Neural progenitor cell (in vitro differentiated cells): ENCODE data around the gene ULBP2. TPM values are rescaled to one million over a fixed set of nuclear protein-coding genes. Genes with fewer than 3 reads are reported as not detected.

Source experiments
- DNase-seq: peaks from one replicate; pipeline ENCODE4 v3.0.0-alpha.2; 2016; ENCODE audit warnings: low spot score
- H2AFZ ChIP-seq: fragments of 200-600 bp; sonication (generic); replicated peaks from 2 replicates; pipeline ENCODE4 v1.6.1; 2016; ENCODE audit warnings: antibody characterized with exemption
- H3F3A ChIP-seq: fragments of 200-600 bp; sonication (generic); 2 replicates; pipeline ENCODE4 v1.6.1; 2016; ENCODE audit warnings: antibody characterized with exemption, low read depth
- H3K27ac ChIP-seq: fragments of 200-600 bp; sonication (generic); 2 replicates; pipeline ENCODE4 v1.5.1; 2016; ENCODE audit warnings: mild to moderate bottlenecking
- H3K27me3 ChIP-seq: fragments of 200-600 bp; sonication (generic); 2 replicates; pipeline ENCODE4 v1.6.1; 2016; ENCODE audit warnings: mild to moderate bottlenecking, moderate library complexity
- H3K36me3 ChIP-seq: fragments of 200-600 bp; sonication (generic); 2 replicates; pipeline ENCODE4 v1.5.1; 2016
- H3K4me1 ChIP-seq: fragments of 200-600 bp; sonication (generic); 2 replicates; pipeline ENCODE4 v1.6.1; 2016; ENCODE audit warnings: mixed run types
- H3K4me2 ChIP-seq: fragments of 200-600 bp; sonication (generic); 2 replicates; pipeline ENCODE4 v1.6.1; 2016
- H3K4me3 ChIP-seq: fragments of 200-600 bp; sonication (generic); 2 replicates; pipeline ENCODE4 v1.5.1; 2016
- H3K79me2 ChIP-seq: fragments of 200-600 bp; sonication (generic); 2 replicates; pipeline ENCODE4 v1.6.1; 2016; ENCODE audit warnings: low read depth
- H3K9ac ChIP-seq: fragments of 200-600 bp; sonication (generic); 2 replicates; pipeline ENCODE4 v1.6.1; 2016
- H3K9me3 ChIP-seq: fragments of 200-600 bp; sonication (generic); 2 replicates; pipeline ENCODE4 v1.5.1; 2016; ENCODE audit warnings: low read depth
- H4K20me1 ChIP-seq: fragments of 200-600 bp; sonication (generic); 2 replicates; pipeline ENCODE4 v1.6.1; 2016; ENCODE audit warnings: low read depth
- H3K27ac Mint-ChIP-seq: 3 replicates; pipeline ENCODE4 v1.8.0; 2021; ENCODE audit warnings: mixed read lengths
- H3K27me3 Mint-ChIP-seq: 2 replicates; pipeline ENCODE4 v1.8.0; 2022; ENCODE audit warnings: low read depth, mild to moderate bottlenecking, inconsistent platforms, moderate library complexity, mixed read lengths; ENCODE audit not compliant: insufficient read depth
- H3K36me3 Mint-ChIP-seq: 3 replicates; pipeline ENCODE4 v1.8.0; 2021; ENCODE audit warnings: mixed read lengths
- H3K4me1 Mint-ChIP-seq: 3 replicates; pipeline ENCODE4 v1.8.0; 2021; ENCODE audit warnings: mixed read lengths
- H3K4me3 Mint-ChIP-seq: 3 replicates; pipeline ENCODE4 v1.8.0; 2021; ENCODE audit warnings: mild to moderate bottlenecking, moderate library complexity, mixed read lengths
- H3K9me3 Mint-ChIP-seq: 3 replicates; pipeline ENCODE4 v1.8.0; 2020; ENCODE audit warnings: mixed read lengths
- EZH2 ChIP-seq: fragments of 200-600 bp; sonication (generic); IDR thresholded peaks from 2 replicates; pipeline ENCODE4 v1.6.1; 2017; ENCODE audit warnings: antibody characterized with exemption, mild to moderate bottlenecking, moderate library complexity
- EZH2phosphoT487 ChIP-seq: fragments of 200-600 bp; sonication (generic); IDR thresholded peaks from 2 replicates; pipeline ENCODE4 v1.6.1; 2017; ENCODE audit warnings: antibody characterized with exemption
- total RNA-seq: library from RNA; depleted of rRNA; stranded (reverse); fragments of >200 nt; gene quantifications from 2 replicates; pipeline ENCODE4 v1.2.3, GENCODE V29; 2015; ENCODE audit warnings: low replicate concordance
- TF ChIP-seq, protein P1 (sequence below): fragments of 200-600 bp; sonication (generic); IDR thresholded peaks from 2 replicates; pipeline ENCODE4 v1.5.1; 2017; ENCODE audit warnings: antibody characterized with exemption, mild to moderate bottlenecking

ULBP2 gene
- total RNA-seq, 1 donor from 2014 or later, result not detected

DNA sequence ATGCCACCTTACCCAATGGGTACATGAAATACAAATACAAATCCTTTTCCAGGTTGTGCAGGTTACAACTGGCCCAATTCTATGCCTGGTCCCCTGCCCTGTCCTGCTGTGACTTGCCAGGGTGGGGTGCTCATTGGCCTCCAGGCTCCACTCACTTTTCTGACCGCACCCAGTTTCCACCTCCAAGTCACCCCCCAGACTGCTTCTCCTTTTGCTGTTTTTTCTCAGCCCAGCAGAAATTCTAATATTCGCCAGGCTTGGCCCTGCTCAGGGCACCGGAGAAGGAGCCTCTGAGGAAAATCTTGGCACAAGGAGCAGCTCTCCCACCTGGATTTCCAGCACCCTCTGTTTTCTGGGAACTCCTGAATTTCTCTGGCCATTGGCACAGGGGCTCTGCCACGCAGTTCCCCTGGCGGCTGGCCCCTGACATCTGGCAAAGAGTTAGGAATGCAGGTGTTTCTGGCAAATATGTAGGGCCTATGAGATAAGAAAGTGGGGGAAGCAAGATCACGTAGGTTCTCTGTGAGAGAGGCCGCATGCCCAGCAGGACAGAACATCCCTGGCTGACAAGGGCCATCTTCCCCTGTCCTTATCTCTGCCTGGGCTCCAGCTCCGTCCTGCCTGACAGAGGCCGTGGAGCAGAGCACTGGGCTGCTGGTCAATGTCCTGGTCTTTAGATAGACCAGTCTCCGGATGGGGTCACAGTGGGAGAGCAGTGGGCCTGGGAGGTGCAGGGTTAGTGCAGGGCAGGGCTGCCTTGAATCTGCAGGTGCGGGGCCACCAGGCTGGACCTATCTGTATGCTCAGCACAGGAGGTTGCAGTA lies 41.0 kb upstream of the ULBP2 start:
- no peaks in the 10 kb centered on the region for H3K9me3 Mint-ChIP-seq
- Histone ChIP-seq H3K9me3 (no peaks in the 10 kb centered on the region), H3K4me2 (no peak overlapping the region), H3K79me2 (no peaks in the 10 kb centered on the region), H3K4me3 (no peak overlapping the region), H4K20me1 (no peaks in the 10 kb centered on the region), H3F3A (no peaks in the 10 kb centered on the region), H3K27ac (no peak overlapping the region), H3K9ac (no peak overlapping the region), H3K36me3 (no peaks in the 10 kb centered on the region), H3K4me1 (no peaks in the 10 kb centered on the region), H3K27me3 (no peaks in the 10 kb centered on the region), H2AFZ (no peak overlapping the region)
- H3K27me3 Mint-ChIP-seq, result peaks cover 8% of the 10 kb centered on the region
- no peak for TF ChIP-seq EZH2phosphoT487
- TF ChIP-seq EZH2, result no peak
- TF ChIP-seq, protein P1, sequence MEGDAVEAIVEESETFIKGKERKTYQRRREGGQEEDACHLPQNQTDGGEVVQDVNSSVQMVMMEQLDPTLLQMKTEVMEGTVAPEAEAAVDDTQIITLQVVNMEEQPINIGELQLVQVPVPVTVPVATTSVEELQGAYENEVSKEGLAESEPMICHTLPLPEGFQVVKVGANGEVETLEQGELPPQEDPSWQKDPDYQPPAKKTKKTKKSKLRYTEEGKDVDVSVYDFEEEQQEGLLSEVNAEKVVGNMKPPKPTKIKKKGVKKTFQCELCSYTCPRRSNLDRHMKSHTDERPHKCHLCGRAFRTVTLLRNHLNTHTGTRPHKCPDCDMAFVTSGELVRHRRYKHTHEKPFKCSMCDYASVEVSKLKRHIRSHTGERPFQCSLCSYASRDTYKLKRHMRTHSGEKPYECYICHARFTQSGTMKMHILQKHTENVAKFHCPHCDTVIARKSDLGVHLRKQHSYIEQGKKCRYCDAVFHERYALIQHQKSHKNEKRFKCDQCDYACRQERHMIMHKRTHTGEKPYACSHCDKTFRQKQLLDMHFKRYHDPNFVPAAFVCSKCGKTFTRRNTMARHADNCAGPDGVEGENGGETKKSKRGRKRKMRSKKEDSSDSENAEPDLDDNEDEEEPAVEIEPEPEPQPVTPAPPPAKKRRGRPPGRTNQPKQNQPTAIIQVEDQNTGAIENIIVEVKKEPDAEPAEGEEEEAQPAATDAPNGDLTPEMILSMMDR, result no peak
- no peaks in the 10 kb centered on the region for H3K4me1 Mint-ChIP-seq
- H3K27ac Mint-ChIP-seq, result no peak overlapping the region
- H3K36me3 Mint-ChIP-seq, result no peaks in the 10 kb centered on the region
- no peak overlapping the region for H3K4me3 Mint-ChIP-seq
- no peak for DNase-seq

- Histone ChIP-seq H3K4me2 (no peak overlapping the region), H2AFZ (no peak overlapping the region), H3K4me3 (no peak overlapping the region), H3K9ac (no peak overlapping the region), H3K79me2 (no peaks in the 10 kb centered on the region), H3K4me1 (no peaks in the 10 kb centered on the region), H3K9me3 (no peaks in the 10 kb centered on the region), H4K20me1 (no peaks in the 10 kb centered on the region), H3K36me3 (no peaks in the 10 kb centered on the region), H3K27ac (no peak overlapping the region), H3F3A (no peaks in the 10 kb centered on the region), H3K27me3 (no peaks in the 10 kb centered on the region)
- no peaks in the 10 kb centered on the region for H3K36me3 Mint-ChIP-seq
- DNase-seq, result no peak
- no peaks in the 10 kb centered on the region for H3K4me1 Mint-ChIP-seq
- peaks cover 8% of the 10 kb centered on the region for H3K27me3 Mint-ChIP-seq
- TF ChIP-seq EZH2phosphoT487 (no peak), EZH2 (no peak)
- TF ChIP-seq, protein P1, result no peak
- H3K9me3 Mint-ChIP-seq, result no peaks in the 10 kb centered on the region
- no peak overlapping the region for H3K27ac Mint-ChIP-seq
- H3K4me3 Mint-ChIP-seq, result no peak overlapping the region
Measured at GRCh38 chr6:149901444-149902140, 40.2 kb upstream of the ULBP2 start.

- Histone ChIP-seq H3K4me3 (no peak overlapping the region), H3K27ac (no peak overlapping the region), H3F3A (no peaks in the 10 kb centered on the region), H3K9ac (no peak overlapping the region), H2AFZ (no peak overlapping the region), H3K27me3 (no peaks in the 10 kb centered on the region), H3K9me3 (no peaks in the 10 kb centered on the region), H3K4me1 (no peaks in the 10 kb centered on the region), H3K4me2 (no peak overlapping the region), H3K79me2 (no peaks in the 10 kb centered on the region), H4K20me1 (no peaks in the 10 kb centered on the region), H3K36me3 (no peaks in the 10 kb centered on the region)
- H3K36me3 Mint-ChIP-seq, result peaks cover 3% of the 10 kb centered on the region
- peaks cover 8% of the 10 kb centered on the region for H3K27me3 Mint-ChIP-seq
- peaks cover 14% of the 10 kb centered on the region for H3K9me3 Mint-ChIP-seq
- peak; percentile 23 for DNase-seq
- no peak overlapping the region for H3K27ac Mint-ChIP-seq
- H3K4me3 Mint-ChIP-seq, result no peak overlapping the region
- no peak for TF ChIP-seq EZH2
- H3K4me1 Mint-ChIP-seq, result no peaks in the 10 kb centered on the region
Measured at GRCh38 chr6:149903938-149904611, 37.7 kb upstream of the ULBP2 start.
